Measurements from ENCODE around the gene TMPRSS6.

TMPRSS6 gene

DNA sequence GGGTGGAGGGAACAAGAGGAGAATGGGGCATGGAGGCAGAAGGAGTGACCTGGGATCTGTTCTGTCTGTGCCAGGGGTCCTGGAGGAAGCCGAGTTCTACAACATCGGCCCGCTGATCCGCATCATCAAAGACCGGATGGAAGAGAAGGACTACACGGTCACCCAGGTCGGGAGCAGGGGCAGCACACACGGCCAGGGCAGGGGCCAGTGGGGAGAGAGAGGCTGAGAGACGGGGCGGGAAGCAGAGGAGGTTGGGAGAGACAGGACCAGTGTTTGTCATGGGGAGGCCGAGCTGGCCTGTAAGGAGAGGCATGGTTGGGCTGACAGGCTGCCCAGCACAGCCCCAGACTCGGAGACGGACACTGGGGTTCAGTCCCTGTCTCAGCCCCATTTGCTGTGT is 53.3 kb downstream of the TMPRSS6 start:
- Mint-ChIP-seq H3K27ac (no peak overlapping the region), H3K4me1 (peaks cover 15 to 34% of the 10 kb centered on the region in 2 donors), H3K9me3 (no peaks in the 10 kb centered on the region), H3K4me3 (no peak overlapping the region), H3K36me3 (peaks cover 40 to 46% of the 10 kb centered on the region in 2 donors), H3K27me3 (no peaks in the 10 kb centered on the region)
- ATAC-seq (replicated peaks) (no peak), DNase-seq (no peak)

DNA sequence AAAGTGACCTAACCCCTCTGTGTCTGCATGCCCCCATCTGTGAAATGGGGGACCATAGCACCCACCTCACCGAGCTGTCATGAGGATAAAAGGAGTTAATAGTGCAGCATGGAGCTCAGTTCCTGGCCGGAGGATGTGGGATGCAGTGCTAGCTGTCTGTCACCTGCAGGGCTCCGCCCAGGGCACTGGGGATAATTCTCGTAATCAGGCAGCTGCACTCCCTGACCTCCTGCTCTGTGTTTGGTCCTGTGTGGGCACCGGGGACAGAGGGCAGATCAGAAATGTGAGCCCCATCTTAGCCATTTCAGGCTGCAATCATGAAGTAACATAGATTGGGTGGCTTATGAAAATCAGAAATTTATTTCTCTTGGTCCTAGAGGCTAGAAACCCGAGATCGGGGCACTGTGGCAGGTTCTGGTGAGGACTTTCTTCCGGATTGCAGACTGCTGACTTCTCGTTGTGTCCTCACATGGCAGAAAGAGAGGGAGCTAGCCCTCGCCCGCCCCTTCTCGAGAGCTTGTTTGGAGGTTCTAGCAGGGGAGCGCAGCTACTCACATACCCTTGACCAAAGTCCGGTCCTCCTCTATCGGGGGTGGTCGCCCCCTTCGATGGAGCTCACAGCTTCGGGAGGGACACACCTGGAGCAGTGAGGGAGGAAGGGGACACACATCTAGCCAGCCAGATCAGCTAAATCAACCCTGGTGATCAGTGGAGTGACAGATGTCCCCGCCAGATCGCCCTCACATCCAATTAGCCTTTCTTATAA is 54.7 kb downstream of the TMPRSS6 start:
- Mint-ChIP-seq H3K4me1 (peaks cover 13 to 27% of the 10 kb centered on the region in 2 donors), H3K36me3 (peaks cover 27 to 33% of the 10 kb centered on the region in 2 donors), H3K27ac (no peak overlapping the region), H3K27me3 (no peaks in the 10 kb centered on the region), H3K4me3 (no peak overlapping the region), H3K9me3 (no peaks in the 10 kb centered on the region)
- ATAC-seq (replicated peaks), result no peak
- no peak for DNase-seq

DNA sequence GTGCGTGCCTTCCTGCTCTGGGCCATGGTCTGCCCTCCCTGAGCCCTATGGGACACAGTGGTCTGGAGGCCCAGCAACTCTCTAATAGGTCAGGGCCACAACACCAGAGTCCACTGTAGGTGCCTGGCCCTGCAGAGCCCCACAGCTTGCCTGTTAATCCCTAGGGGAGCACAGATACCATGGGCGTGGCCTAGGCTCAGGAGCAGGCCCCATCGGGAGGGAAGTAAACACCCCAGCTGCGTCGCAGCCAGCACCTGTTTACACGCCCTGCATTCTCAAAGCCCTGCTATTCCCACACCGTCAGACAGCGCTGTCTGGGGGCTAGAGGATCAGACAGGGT is 55.5 kb downstream of the TMPRSS6 start:
- no peak for DNase-seq

DNA sequence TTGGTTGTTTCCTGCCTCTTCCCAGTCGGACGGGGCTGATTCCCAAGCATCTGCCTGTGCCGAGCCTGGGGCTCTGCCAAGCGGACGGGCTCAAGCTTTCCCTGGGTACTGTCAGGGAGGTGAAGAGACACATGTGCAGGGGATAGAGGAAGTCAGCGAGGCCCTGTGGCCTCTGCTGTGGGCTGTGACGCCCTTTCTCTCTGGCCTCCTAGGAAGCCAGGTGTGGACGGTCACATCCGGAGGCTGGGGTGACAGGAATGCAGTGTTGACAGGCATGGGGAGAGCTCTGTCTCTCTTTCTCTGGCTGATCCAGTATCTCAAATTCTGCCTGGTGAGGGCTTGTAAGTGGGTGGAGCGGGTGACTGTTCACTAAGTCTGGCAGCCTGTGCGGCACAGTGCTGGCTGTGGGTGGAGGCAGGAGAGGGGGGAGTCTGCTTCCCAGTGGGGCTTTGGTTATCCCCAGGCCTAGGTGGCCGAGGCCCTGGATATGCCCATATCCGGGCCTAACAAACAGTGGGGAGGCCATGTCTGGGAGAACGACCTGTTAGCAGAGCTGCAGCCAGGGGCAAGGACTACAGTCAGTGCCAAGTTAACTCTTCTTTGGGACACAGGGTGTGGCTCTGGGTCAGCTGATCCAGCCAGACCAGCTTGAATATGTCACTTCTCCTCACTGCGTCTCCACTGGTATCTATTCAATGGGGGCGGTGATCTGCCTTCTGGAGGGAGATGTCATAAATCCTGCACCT is 56.0 kb downstream of the TMPRSS6 start:
- DNase-seq, result no peak
- ATAC-seq (replicated peaks), result no peak
- H3K36me3 Mint-ChIP-seq, result peaks cover 27 to 32% of the 10 kb centered on the region in 2 donors
- peak overlapping the region; percentile 25 for H3K27ac Mint-ChIP-seq
- H3K27me3 Mint-ChIP-seq, result no peaks in the 10 kb centered on the region
- peaks cover 13 to 27% of the 10 kb centered on the region in 2 donors for H3K4me1 Mint-ChIP-seq
- H3K4me3 Mint-ChIP-seq, result peak overlapping the region; percentile 52 to 85
- no peaks in the 10 kb centered on the region for H3K9me3 Mint-ChIP-seq

More for the DNA sequence above, 55.5 kb downstream of the TMPRSS6 start:
- Mint-ChIP-seq H3K27me3 (no peaks in the 10 kb centered on the region), H3K36me3 (peaks cover 27 to 32% of the 10 kb centered on the region in 2 donors), H3K27ac (no peak overlapping the region), H3K4me1 (peaks cover 13 to 27% of the 10 kb centered on the region in 2 donors), H3K9me3 (no peaks in the 10 kb centered on the region), H3K4me3 (peak overlapping the region in 1 of 2 donors; percentile 52)
- ATAC-seq (replicated peaks), result no peak

DNA sequence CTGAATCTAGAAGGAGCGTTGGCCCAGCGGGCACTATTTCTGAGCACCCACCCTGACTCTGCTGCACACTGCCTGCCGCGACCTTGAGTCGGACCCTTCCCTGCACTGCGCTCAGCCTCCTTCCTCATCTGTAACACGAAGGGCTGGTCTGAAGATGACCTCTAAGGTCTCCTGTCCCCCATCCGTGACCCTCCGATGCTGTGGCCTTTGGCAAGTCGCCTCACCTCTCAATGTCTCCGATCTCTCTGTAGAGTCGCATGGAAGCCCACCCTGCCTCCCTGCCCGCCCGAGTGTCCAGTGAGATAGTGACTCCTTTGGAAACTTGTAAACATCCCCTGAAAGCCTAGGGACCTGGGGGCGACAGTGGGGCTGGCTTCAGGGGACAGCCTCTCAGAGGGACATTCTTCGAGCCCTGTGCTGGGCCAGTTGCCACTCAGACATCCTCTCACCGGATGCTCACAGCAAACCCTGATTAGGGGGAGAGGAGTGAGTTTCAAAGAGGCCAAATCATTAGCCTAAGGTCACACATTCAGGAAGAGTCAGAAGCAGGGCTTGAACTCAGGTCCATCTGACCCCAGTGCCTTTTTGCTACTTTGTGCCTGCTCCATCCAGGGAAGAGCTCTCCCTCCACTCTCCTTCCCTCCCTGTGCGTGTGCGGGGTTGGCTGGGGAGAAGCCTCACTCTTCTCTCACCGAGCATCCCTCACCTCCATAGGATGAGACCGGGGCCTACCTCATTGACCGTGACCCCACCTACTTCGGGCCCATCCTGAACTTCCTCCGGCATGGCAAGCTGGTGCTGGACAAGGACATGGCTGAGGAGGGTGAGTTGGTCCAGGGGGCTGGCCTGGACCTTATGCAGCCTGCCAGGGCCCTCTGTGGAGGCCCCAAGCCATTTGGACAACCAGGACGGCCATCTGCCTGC is 56.9 kb downstream of the TMPRSS6 start:
- Mint-ChIP-seq H3K27ac (peak overlapping the region; percentile 83), H3K36me3 (peaks cover 27% of the 10 kb centered on the region in 2 donors), H3K4me3 (peak overlapping the region; percentile 78 to 85), H3K27me3 (no peaks in the 10 kb centered on the region), H3K9me3 (no peaks in the 10 kb centered on the region), H3K4me1 (peaks cover 13 to 27% of the 10 kb centered on the region in 2 donors)
- ATAC-seq (replicated peaks) (no peak), DNase-seq (no peak)

DNA sequence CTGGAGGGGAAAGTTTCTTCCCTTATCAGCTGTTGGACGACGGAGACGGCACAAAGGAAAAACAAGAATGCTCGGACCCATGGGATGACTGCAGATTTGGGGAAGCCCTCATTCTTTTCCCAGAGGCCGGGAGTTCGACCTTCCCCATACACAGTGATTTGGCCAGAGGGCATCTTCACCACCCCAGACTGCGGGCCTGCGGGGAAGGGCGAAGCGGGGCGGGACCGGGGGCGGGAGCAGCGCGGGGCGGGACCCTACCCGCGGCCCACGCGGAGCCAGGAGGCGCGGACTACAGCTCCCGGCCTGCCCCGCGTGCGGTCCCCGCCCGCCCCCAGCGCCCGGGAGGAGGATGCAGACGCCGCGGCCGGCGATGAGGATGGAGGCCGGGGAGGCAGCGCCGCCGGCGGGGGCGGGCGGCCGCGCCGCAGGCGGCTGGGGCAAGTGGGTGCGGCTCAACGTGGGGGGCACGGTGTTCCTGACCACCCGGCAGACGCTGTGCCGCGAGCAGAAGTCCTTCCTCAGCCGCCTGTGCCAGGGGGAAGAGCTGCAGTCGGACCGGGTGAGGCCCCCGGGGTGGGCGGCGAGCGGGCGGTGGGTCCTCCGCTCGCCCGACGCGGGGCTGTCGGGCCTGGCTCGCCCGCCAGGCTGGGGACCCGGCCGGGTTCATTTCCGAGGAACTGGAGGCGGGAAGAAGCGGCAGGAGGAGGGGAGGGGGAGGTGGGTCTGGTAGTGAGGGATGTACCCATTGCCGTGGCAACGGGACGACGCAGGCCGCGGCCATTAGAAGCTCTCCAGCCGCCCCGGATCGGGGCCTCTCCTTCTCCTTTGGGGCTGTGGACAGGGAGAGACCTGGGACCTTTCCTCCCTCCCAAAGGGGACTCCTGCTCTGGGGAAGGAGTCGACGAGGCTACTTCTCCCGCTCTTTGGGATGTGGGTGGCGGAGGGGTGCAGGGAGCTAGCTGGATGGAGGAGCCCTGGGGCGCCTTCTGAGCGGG is 57.8 kb downstream of the TMPRSS6 start, which contains the start of gene KCTD17:
KCTD17 (plus strand) TSS at position 352 of the 995 bp plus-strand sequence; CDS start at position 371, 19 bp downstream.
- Mint-ChIP-seq H3K27ac (peak within 1 kb of the TSS; percentile 83), H3K9me3 (no peaks in the 10 kb centered on the region), H3K27me3 (no peaks in the 10 kb centered on the region), H3K4me1 (peaks cover 12 to 24% of the 10 kb centered on the region in 2 donors), H3K4me3 (peak within 1 kb of the TSS; percentile 78 to 85), H3K36me3 (peaks cover 18 to 21% of the 10 kb centered on the region in 2 donors)
- ATAC-seq (replicated peaks), result peak; percentile 99 to 100
- DNase-seq, result peak; percentile 73

DNA sequence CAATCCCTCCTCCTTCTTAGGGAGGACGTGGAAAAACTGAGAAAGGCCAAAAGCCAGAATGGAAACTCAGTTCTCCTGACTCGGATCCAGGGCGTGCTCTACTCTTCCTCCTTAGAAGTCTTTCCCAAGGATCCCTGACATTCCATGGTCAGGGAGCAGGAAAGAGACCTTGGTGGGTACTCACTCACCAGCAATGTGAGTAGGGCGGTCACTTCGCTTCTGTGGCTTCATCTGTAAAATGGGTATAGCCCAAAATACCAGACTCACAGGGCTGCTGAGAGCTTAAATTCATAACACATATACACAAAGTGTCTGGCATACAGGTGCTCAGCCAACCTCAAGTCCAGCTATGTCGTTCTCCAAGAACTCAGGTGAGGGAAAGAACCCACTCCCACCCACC is 58.6 kb downstream of the TMPRSS6 start:
- DNase-seq, result no peak
- peaks cover 12 to 24% of the 10 kb centered on the region in 2 donors for H3K4me1 Mint-ChIP-seq
- H3K9me3 Mint-ChIP-seq, result no peaks in the 10 kb centered on the region
- ATAC-seq (replicated peaks), result no peak
- no peaks in the 10 kb centered on the region for H3K27me3 Mint-ChIP-seq
- peak overlapping the region in 1 of 2 donors; percentile 85 for H3K4me3 Mint-ChIP-seq
- H3K27ac Mint-ChIP-seq, result peak overlapping the region; percentile 20
- H3K36me3 Mint-ChIP-seq, result peaks cover 10 to 13% of the 10 kb centered on the region in 2 donors

DNA sequence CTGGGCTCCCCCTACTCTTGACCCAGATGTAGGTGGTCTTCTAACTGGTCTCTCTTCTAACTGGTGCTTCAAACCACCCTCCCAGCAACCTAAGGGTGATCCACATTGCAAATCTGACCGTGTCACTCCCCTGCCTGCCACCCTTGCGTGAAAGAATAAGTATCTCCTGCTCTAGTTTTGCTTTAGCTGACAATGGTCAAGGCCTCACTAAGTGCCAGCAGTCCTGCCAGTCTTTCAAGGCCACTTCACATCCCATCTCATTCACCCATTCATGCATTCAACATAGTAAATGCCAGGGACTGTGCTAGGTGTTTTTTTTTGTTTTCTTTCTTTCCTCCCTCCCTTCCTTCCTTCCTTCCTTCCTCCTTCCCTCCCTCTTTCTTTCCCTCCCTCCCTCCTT is 60.3 kb downstream of the TMPRSS6 start:
- Mint-ChIP-seq H3K9me3 (no peaks in the 10 kb centered on the region), H3K4me3 (no peak overlapping the region), H3K36me3 (peaks cover 0 to 4% of the 10 kb centered on the region in 2 donors), H3K27me3 (no peaks in the 10 kb centered on the region), H3K4me1 (peaks cover 22 to 37% of the 10 kb centered on the region in 2 donors), H3K27ac (no peak overlapping the region)
- no peak for ATAC-seq (replicated peaks)
- DNase-seq, result no peak

DNA sequence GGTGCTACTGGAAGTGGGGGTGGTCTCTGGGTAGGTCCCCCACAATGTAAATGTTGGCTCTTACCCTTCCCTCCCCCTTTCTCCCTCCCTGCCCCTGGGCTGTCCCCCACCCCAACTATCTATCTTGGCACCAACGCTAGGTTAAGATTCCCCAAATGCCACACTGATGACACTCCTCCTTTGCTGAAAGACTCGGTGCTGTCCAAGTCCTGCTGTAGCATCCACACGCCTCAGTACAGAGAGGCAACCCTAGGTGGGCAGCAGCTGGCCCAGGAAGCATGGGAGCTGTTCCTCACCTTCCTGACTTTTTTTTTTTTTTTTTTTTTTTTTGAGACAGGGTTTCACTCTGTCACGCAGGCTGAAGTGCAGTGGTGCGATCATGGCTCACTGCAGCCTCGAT is 61.4 kb downstream of the TMPRSS6 start:
- H3K9me3 Mint-ChIP-seq, result no peaks in the 10 kb centered on the region
- no peaks in the 10 kb centered on the region for H3K36me3 Mint-ChIP-seq
- H3K4me1 Mint-ChIP-seq, result peaks cover 22 to 32% of the 10 kb centered on the region in 2 donors
- ATAC-seq (replicated peaks) (no peak), DNase-seq (no peak)
- no peak overlapping the region for H3K4me3 Mint-ChIP-seq
- peaks cover 0 to 7% of the 10 kb centered on the region in 2 donors for H3K27me3 Mint-ChIP-seq
- H3K27ac Mint-ChIP-seq, result no peak overlapping the region

DNA sequence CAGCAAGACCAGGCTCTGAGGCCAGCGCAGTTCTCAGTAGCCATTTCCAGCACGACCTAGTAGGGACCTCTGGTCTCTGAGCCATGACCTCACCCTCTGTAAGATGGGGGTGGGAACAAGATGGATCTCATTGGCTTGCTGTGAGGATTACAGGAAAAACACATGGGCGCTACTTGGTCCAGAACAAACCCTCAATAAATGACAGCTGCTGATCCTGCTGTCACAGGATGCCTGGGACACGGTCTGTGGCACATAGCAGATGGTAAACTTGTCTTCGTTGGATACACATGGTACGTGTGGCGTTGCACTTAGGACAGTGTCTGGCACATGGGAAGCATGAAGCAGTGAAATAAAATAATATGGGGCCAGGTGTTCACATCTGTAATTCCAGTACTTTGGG is 62.5 kb downstream of the TMPRSS6 start:
- no peaks in the 10 kb centered on the region for H3K9me3 Mint-ChIP-seq
- ATAC-seq (replicated peaks), result no peak
- H3K27ac Mint-ChIP-seq, result no peak overlapping the region
- peaks cover 14 to 21% of the 10 kb centered on the region in 2 donors for H3K4me1 Mint-ChIP-seq
- no peak for DNase-seq
- H3K4me3 Mint-ChIP-seq, result no peak overlapping the region
- no peaks in the 10 kb centered on the region for H3K36me3 Mint-ChIP-seq
- H3K27me3 Mint-ChIP-seq, result peaks cover 0 to 13% of the 10 kb centered on the region in 2 donors

DNA sequence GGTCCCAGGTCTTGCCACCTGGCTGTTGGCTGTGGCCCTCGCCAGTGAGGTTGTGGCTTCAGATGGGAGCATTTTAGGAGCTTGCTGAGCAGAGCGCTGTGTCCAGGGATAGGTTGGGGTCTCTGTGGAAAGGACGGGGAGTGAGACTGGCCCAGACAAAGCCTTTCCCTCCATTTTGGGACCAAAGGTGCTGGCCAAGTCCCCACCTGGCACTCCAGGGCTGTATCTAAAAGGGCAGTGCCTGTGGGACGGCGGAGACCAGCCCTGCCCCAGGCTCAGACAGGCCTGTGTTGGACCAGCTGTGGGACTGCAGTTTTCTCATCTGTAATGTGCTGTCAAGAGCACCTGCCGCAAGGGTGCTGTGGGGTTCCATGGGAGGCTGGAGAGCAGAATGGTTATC is 62.9 kb downstream of the TMPRSS6 start:
- no peaks in the 10 kb centered on the region for H3K9me3 Mint-ChIP-seq
- H3K4me1 Mint-ChIP-seq, result peaks cover 14 to 20% of the 10 kb centered on the region in 2 donors
- no peaks in the 10 kb centered on the region for H3K36me3 Mint-ChIP-seq
- no peak overlapping the region for H3K4me3 Mint-ChIP-seq
- ATAC-seq (replicated peaks) (no peak), DNase-seq (no peak)
- H3K27ac Mint-ChIP-seq, result no peak overlapping the region
- peaks cover 2 to 13% of the 10 kb centered on the region in 2 donors for H3K27me3 Mint-ChIP-seq

DNA sequence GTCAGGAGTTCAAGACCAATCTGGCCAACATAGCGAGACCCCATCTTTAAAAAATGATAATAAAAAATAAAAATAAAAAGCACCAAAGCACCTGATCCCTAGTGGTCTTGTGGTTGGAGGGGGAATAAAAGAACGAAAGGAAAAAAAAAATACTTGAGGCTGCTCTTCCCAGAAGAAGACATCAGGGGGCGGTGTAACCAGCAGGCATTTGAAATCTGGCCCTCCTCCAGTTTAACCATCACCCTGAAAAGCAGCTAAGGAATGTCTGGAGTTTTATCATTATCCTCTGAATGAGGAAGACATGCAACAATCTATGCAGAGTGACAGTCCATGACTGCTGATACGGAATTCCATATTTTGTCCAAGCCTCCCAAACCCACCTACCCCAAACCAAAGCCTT is 63.6 kb downstream of the TMPRSS6 start:
- H3K9me3 Mint-ChIP-seq, result no peaks in the 10 kb centered on the region
- H3K4me3 Mint-ChIP-seq, result no peak overlapping the region
- DNase-seq (no peak), ATAC-seq (replicated peaks) (no peak)
- no peaks in the 10 kb centered on the region for H3K36me3 Mint-ChIP-seq
- H3K27ac Mint-ChIP-seq, result no peak overlapping the region
- H3K4me1 Mint-ChIP-seq, result peaks cover 15 to 20% of the 10 kb centered on the region in 2 donors
- peaks cover 6 to 13% of the 10 kb centered on the region in 2 donors for H3K27me3 Mint-ChIP-seq
